GM12878 (cell line): Measurements from ENCODE around the gene ATN1. TPM values are rescaled to one million over a fixed set of nuclear protein-coding genes. Genes with fewer than 3 reads are reported as not detected.

ENCODE experiments used
- CUX1 ChIP-seq: IDR thresholded peaks from 2 replicates; pipeline ENCODE4 v1.6.1; 2012; ENCODE audit warnings: improper control_type of control experiment, low read depth, low read length; ENCODE audit not compliant: insufficient replicate concordance
- E2F8 ChIP-seq: fragments of 450-650 bp; IDR thresholded peaks from 2 replicates; pipeline ENCODE4 v1.6.1; 2018; ENCODE audit warnings: mild to moderate bottlenecking, low read depth, moderate library complexity; ENCODE audit not compliant: partially characterized antibody
- FOXM1 ChIP-seq: IDR thresholded peaks from 2 replicates; pipeline ENCODE4 v1.6.1; 2012; ENCODE audit warnings: low read depth, mild to moderate bottlenecking, inconsistent platforms, low read length, moderate library complexity
- JUNB ChIP-seq: IDR thresholded peaks from 2 replicates; pipeline ENCODE4 v1.6.1; 2016; ENCODE audit warnings: antibody characterized with exemption, mild to moderate bottlenecking
- TCF3 ChIP-seq: IDR thresholded peaks from 2 replicates; pipeline ENCODE4 v1.6.1; 2012; ENCODE audit warnings: low read depth, mild to moderate bottlenecking, low read length, borderline replicate concordance; ENCODE audit not compliant: insufficient read depth
- ZBTB11 ChIP-seq: fragments of 450-650 bp; formaldehyde crosslinking; IDR thresholded peaks from 2 replicates; pipeline ENCODE4 v1.5.0; 2022; ENCODE audit warnings: mild to moderate bottlenecking, missing genetic modification characterization
- ZNF592 ChIP-seq: fragments of 450-650 bp; IDR thresholded peaks from 2 replicates; pipeline ENCODE4 v1.6.1; 2017; ENCODE audit warnings: mild to moderate bottlenecking, moderate library complexity
- polyA plus RNA-seq, 11 experiments: library from polyadenylated mRNA; depleted of rRNA in 4 of 11; unstranded in 6 of 11; stranded (reverse) in 5 of 11; fragments of >200 nt; fragmentation: Nextera tagmentation in 4 of 11; fragmentation: Illumina TruSeq in 1 of 11; extraction: Ambion mirVana in 4 of 11; extraction: Trizol in 1 of 11; gene quantifications; 1 replicate in 1 of 11; 2 replicates in 10 of 11; pipeline versions ENCODE4 v1.2.1 to v1.2.3, GENCODE V29; 2011 to 2016; ENCODE audit warnings: inconsistent platforms in 2 of 11, missing spikeins in 2 of 11, low read depth in 1 of 11
- total RNA-seq, 4 experiments: library from RNA; depleted of rRNA in 3 of 4; stranded (reverse); fragments of >200 nt in 3 of 4; fragmentation: Illumina TruSeq in 1 of 4; extraction: Trizol in 1 of 4; gene quantifications; 2 replicates each; pipeline versions ENCODE4 v1.2.1 to v1.2.3, GENCODE V29; 2013 to 2021

The ATN1 gene
- total and polyA plus RNA-seq, 10 of the 15 experiments (the other 5 are each of a cell fraction or from before 2014, with no cell fraction given) = 0.08 to 44.5 (median 5.0) TPM

- TF ChIP-seq FOXM1 (no peak), CUX1 (no peak), ZNF592 (no peak), ZBTB11 (CRISPR knock-in tag) (no peak), TCF3 (no peak), E2F8 (no peak), JUNB (peak; percentile 35; the same call in 1 of the 2 replicates)
These were observed 33.0 kb downstream of the ATN1 start (continued) for GRCh38 chr12:6960593-6961277.
